Measurements from ENCODE around the gene CORO2A. TPM values are rescaled to one million over a fixed set of nuclear protein-coding genes. Genes with fewer than 3 reads are reported as not detected.

Gene CORO2A
- total and polyA plus RNA-seq, 10 of the 15 experiments (the other 5 are each of a cell fraction or from before 2014, with no cell fraction given): 1.0 to 5.3 (median 3.5) TPM

GRCh38 chr9:98190757-98191105 lies 1.7 kb downstream of the CORO2A start:
- ChIA-PET RAD21 (ENCODE audit: unreplicated experiment) (no interaction called here), POLR2A (no interaction called here), CTCF (no interaction called here), SMC1A (ENCODE audit: uncharacterized antibody, unreplicated experiment) (interaction anchor here (1.0 to 1.2 kb wide), 3 partner anchors 16 to 86 kb away, joined by 3 read pairs; no protein-coding TSS in a partner anchor)
- Histone ChIP-seq H3K36me3 (ENCODE audit: control insufficient read depth in 2 of 2, insufficient read depth in 2 of 2, low read length in 1 of 2) (no peaks in the 10 kb centered on the region), H3K27me3 (replicated peaks in 1 of 2; ENCODE audit: control insufficient read depth in 2 of 2, insufficient read depth in 2 of 2, low read length in 1 of 2) (peaks cover 0 to 3% of the 10 kb centered on the region in 2 experiments; a peak in 3 of 4 replicates), H3K79me2 (ENCODE audit: control insufficient read depth, insufficient read depth, low read length) (no peaks in the 10 kb centered on the region), H3K9ac (ENCODE audit: control insufficient read depth, insufficient read depth, low read length) (no peak overlapping the region), H3K9me3 (replicated peaks; ENCODE audit: control insufficient read depth, insufficient read depth, low read length) (no peaks in the 10 kb centered on the region), H3K4me3 (no peak overlapping the region), H4K20me1 (ENCODE audit: control insufficient read depth, insufficient read depth) (no peaks in the 10 kb centered on the region), H3K4me2 (ENCODE audit: control insufficient read depth, insufficient read depth) (no peak overlapping the region), H2AFZ (ENCODE audit: control insufficient read depth, low read depth, low read length) (no peak overlapping the region), H3K4me1 (ENCODE audit: control insufficient read depth, insufficient read depth, low read length) (peaks cover 6% of the 10 kb centered on the region), H3K27ac (ENCODE audit: control insufficient read depth, insufficient read depth) (no peak overlapping the region)
- no peak for ATAC-seq
- intact Hi-C loops (cut with micrococcal nuclease; ENCODE audit: unreplicated experiment): loop anchor here (5.0 kb wide), 1 partner anchor 73 kb away; the partner anchor contains the start of gene TRIM14
- BruUV-seq (replicated peaks): no TSS peak
- no peak for DNase-seq (ENCODE audit: low read depth, low spot score)
- FAIRE-seq: no peak
- WGBS (ENCODE audit: insufficient coverage, insufficient replicate concordance, low lambda C conversion rate, missing lambda C conversion rate): 75% methylated on average over 5 of the region's 5 CpGs
- in situ Hi-C loops (cut with MboI): no loop called here
- no peak for TF ChIP-seq SKIL (IDR thresholded peaks at IDR 0.05; ENCODE audit: low read depth, poor library complexity, severe bottlenecking)
- TF ChIP-seq CEBPZ (IDR thresholded peaks at IDR 0.05; ENCODE audit: low read depth, low read length): no peak
- no peak for TF ChIP-seq CUX1 (IDR thresholded peaks at IDR 0.05; ENCODE audit: insufficient replicate concordance, low read depth, low read length)
- TF ChIP-seq CREB1 (IDR thresholded peaks at IDR 0.05; ENCODE audit: low read depth): no peak
- no peak for TF ChIP-seq PAX5 (IDR thresholded peaks at IDR 0.05; ENCODE audit: borderline replicate concordance, low read depth, low read length)
- no peak for TF ChIP-seq RUNX3 (IDR thresholded peaks at IDR 0.05; ENCODE audit: low read length)
- TF ChIP-seq BMI1 (IDR thresholded peaks at IDR 0.05; ENCODE audit: borderline replicate concordance): no peak
- TF ChIP-seq SUPT20H (IDR thresholded peaks at IDR 0.05; ENCODE audit: borderline replicate concordance, control insufficient read depth, low read depth, low read length): no peak
- TF ChIP-seq PKNOX1 (IDR thresholded peaks at IDR 0.05): no peak
